Measurements from ENCODE around the gene STON2. TPM values are rescaled to one million over a fixed set of nuclear protein-coding genes. Genes with fewer than 3 reads are reported as not detected.

Gene STON2
- total RNA-seq, 1 experiment from 2014 or later = 0.36 TPM

DNA sequence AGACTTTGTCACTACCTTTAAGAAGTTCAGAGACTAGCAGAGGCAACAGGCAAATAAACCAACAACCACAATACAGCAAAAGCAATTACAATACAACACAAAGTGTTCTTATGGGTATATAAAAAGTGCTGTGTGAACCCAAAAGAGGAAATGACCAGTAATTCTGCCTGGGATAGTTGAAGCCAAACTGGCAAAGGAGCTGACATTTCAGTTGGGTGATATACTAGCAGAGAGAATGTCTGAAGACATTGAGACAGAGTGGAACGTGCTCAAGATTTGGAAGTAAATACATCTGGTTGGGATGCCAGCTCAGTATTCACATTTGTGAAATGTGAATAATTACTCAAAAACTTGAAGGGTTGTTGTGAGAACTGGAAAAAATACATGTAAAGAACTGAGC, 98.8 kb downstream of the STON2 start:
- POLR2A ChIA-PET = no interaction called here
- DNase-seq (ENCODE audit: low read depth, low spot score) (no peak), ATAC-seq (no peak)
- H3K27ac ChIP-seq (ENCODE audit: low read length) = no peak overlapping the region
- no peak overlapping the region for H3K4me3 ChIP-seq (ENCODE audit: low read depth in 2 of 2, low read length in 2 of 2)
- H3K36me3 ChIP-seq (ENCODE audit: control insufficient read depth, insufficient read depth, low read length) = no peaks in the 10 kb centered on the region
- in situ Hi-C loops (cut with HindIII; ENCODE audit: low pct_unique_long_range_greater_than_20kb, low sequenced_read_pairs) (no loop called here), intact Hi-C loops (cut with micrococcal nuclease; ENCODE audit: unreplicated experiment) (no loop called here)
- no peaks in the 10 kb centered on the region for H3K9me3 ChIP-seq (ENCODE audit: control insufficient read depth, insufficient read depth, low read depth, low read length)
- CTCF ChIA-PET = no interaction called here
- H3K27me3 ChIP-seq (ENCODE audit: control insufficient read depth, insufficient read depth, low read length) = no peaks in the 10 kb centered on the region
- TF ChIP-seq, protein P1, sequence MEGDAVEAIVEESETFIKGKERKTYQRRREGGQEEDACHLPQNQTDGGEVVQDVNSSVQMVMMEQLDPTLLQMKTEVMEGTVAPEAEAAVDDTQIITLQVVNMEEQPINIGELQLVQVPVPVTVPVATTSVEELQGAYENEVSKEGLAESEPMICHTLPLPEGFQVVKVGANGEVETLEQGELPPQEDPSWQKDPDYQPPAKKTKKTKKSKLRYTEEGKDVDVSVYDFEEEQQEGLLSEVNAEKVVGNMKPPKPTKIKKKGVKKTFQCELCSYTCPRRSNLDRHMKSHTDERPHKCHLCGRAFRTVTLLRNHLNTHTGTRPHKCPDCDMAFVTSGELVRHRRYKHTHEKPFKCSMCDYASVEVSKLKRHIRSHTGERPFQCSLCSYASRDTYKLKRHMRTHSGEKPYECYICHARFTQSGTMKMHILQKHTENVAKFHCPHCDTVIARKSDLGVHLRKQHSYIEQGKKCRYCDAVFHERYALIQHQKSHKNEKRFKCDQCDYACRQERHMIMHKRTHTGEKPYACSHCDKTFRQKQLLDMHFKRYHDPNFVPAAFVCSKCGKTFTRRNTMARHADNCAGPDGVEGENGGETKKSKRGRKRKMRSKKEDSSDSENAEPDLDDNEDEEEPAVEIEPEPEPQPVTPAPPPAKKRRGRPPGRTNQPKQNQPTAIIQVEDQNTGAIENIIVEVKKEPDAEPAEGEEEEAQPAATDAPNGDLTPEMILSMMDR (IDR thresholded peaks at IDR 0.05) = no peak
- TF ChIP-seq SIN3A (IDR thresholded peaks at IDR 0.05; ENCODE audit: borderline replicate concordance, insufficient read depth, low read depth, low read length) = no peak
- TF ChIP-seq TCF7L2 (IDR thresholded peaks at IDR 0.05; ENCODE audit: low read depth, low read length) = no peak
- no peak for TF ChIP-seq POLR2AphosphoS5 (IDR thresholded peaks at IDR 0.05; ENCODE audit: low read depth, low read length)
- TF ChIP-seq, protein P2, sequence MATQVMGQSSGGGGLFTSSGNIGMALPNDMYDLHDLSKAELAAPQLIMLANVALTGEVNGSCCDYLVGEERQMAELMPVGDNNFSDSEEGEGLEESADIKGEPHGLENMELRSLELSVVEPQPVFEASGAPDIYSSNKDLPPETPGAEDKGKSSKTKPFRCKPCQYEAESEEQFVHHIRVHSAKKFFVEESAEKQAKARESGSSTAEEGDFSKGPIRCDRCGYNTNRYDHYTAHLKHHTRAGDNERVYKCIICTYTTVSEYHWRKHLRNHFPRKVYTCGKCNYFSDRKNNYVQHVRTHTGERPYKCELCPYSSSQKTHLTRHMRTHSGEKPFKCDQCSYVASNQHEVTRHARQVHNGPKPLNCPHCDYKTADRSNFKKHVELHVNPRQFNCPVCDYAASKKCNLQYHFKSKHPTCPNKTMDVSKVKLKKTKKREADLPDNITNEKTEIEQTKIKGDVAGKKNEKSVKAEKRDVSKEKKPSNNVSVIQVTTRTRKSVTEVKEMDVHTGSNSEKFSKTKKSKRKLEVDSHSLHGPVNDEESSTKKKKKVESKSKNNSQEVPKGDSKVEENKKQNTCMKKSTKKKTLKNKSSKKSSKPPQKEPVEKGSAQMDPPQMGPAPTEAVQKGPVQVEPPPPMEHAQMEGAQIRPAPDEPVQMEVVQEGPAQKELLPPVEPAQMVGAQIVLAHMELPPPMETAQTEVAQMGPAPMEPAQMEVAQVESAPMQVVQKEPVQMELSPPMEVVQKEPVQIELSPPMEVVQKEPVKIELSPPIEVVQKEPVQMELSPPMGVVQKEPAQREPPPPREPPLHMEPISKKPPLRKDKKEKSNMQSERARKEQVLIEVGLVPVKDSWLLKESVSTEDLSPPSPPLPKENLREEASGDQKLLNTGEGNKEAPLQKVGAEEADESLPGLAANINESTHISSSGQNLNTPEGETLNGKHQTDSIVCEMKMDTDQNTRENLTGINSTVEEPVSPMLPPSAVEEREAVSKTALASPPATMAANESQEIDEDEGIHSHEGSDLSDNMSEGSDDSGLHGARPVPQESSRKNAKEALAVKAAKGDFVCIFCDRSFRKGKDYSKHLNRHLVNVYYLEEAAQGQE (IDR thresholded peaks at IDR 0.05; ENCODE audit: insufficient read depth in 1 of 2, low read depth in 2 of 2, low read length in 1 of 2) = no peak
- H3K4me1 ChIP-seq (ENCODE audit: control insufficient read depth, insufficient read depth, low read length) = no peaks in the 10 kb centered on the region
- no TSS peak for BruUV-seq (replicated peaks)

DNA sequence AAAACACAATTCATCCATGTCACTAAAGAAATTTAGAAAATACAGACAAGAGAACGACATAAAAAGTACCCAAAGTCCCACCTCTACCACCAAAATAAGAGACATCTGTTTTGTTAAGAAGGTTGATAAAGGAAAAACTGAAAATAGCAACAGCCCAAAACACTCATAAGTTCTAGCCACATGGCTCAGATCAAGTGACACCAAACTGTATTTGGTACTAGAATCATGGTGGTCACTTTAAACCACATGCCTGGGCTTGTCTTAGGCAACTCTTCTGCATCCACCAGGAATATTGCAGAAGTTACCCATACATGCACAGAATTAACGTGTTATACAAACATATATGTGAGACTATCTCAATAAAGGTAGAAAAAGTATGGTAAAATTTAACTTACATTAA, 101.2 kb downstream of the STON2 start:
- in situ Hi-C loops (cut with HindIII; ENCODE audit: low pct_unique_long_range_greater_than_20kb, low sequenced_read_pairs) = no loop called here
- H3K9me3 ChIP-seq (ENCODE audit: control insufficient read depth, insufficient read depth, low read depth, low read length) = no peaks in the 10 kb centered on the region
- ChIA-PET POLR2A (no interaction called here), CTCF (no interaction called here)
- no TSS peak for BruUV-seq (replicated peaks)
- H3K4me1 ChIP-seq (ENCODE audit: control insufficient read depth, insufficient read depth, low read length) = no peaks in the 10 kb centered on the region
- H3K27me3 ChIP-seq (ENCODE audit: control insufficient read depth, insufficient read depth, low read length) = no peaks in the 10 kb centered on the region
- intact Hi-C loops (cut with micrococcal nuclease; ENCODE audit: unreplicated experiment) = no loop called here
- no peak overlapping the region for H3K27ac ChIP-seq (ENCODE audit: low read length)
- ATAC-seq = no peak
- TF ChIP-seq, protein P1 (IDR thresholded peaks at IDR 0.05) = no peak
- TF ChIP-seq SIN3A (IDR thresholded peaks at IDR 0.05; ENCODE audit: borderline replicate concordance, insufficient read depth, low read depth, low read length) (no peak), POLR2AphosphoS5 (IDR thresholded peaks at IDR 0.05; ENCODE audit: low read depth, low read length) (no peak), TCF7L2 (IDR thresholded peaks at IDR 0.05; ENCODE audit: low read depth, low read length) (no peak)
- TF ChIP-seq, protein P2 (IDR thresholded peaks at IDR 0.05; ENCODE audit: insufficient read depth in 1 of 2, low read depth in 2 of 2, low read length in 1 of 2) = no peak
- no peak for DNase-seq (ENCODE audit: low read depth, low spot score)
- no peaks in the 10 kb centered on the region for H3K36me3 ChIP-seq (ENCODE audit: control insufficient read depth, insufficient read depth, low read length)
- H3K4me3 ChIP-seq (ENCODE audit: low read depth in 2 of 2, low read length in 2 of 2) = no peak overlapping the region
